Lower lobe of right lung (tissue), 2 donors: ENCODE measurements around the gene SNRPB. TPM values are rescaled to one million over a fixed set of nuclear protein-coding genes. Genes with fewer than 3 reads are reported as not detected.

ENCODE experiments used
- ATAC-seq, 2 donors: fragments of 200-7000 bp; cut with Tn5 transposase; one replicate each; pipeline ENCODE4 v1.9.1; 2020 to 2022; ENCODE audit warnings: mild to moderate bottlenecking in 2 of 2, moderate library complexity in 2 of 2
- DNase-seq: peaks from one replicate; pipeline ENCODE4 v3.0.0-alpha.2; 2020
- H3K27ac ChIP-seq: fragments of 200-600 bp; one replicate; pipeline ENCODE4 v1.8.0; 2022
- H3K27me3 ChIP-seq: fragments of 200-600 bp; one replicate; pipeline ENCODE4 v1.8.0; 2022; ENCODE audit warnings: low read depth
- H3K36me3 ChIP-seq: fragments of 200-600 bp; one replicate; pipeline ENCODE4 v1.8.0; 2022; ENCODE audit warnings: mild to moderate bottlenecking
- H3K4me1 ChIP-seq: fragments of 200-600 bp; one replicate; pipeline ENCODE4 v1.8.0; 2022
- H3K4me3 ChIP-seq: fragments of 200-600 bp; one replicate; pipeline ENCODE4 v1.8.0; 2022; ENCODE audit warnings: mild to moderate bottlenecking
- H3K9me3 ChIP-seq: fragments of 200-600 bp; one replicate; pipeline ENCODE4 v1.8.0; 2022
- CTCF ChIP-seq: fragments of 200-600 bp; IDR thresholded peaks from one replicate; pipeline ENCODE4 v1.8.0; 2022; ENCODE audit warnings: antibody characterized with exemption, mild to moderate bottlenecking
- intact Hi-C: fragments of 100-400 bp; cut with DNase I; formaldehyde crosslinking; loops from one replicate; pipeline ENCODE4 v1.11.0; 2022
- total RNA-seq: library from RNA; stranded (reverse); fragmentation: NEBNext Ultra II Directional; extraction: Animal tissue kit (Norgen Biotek cat#: 25700); gene quantifications from one replicate; pipeline ENCODE4 v1.2.1, GENCODE V29; 2021
- donor health status: DM: no; HTN: yes; CAD: no; lungs with severe emphysema.

Gene SNRPB
- total RNA-seq, 1 donor from 2014 or later: 78.8 TPM

DNA sequence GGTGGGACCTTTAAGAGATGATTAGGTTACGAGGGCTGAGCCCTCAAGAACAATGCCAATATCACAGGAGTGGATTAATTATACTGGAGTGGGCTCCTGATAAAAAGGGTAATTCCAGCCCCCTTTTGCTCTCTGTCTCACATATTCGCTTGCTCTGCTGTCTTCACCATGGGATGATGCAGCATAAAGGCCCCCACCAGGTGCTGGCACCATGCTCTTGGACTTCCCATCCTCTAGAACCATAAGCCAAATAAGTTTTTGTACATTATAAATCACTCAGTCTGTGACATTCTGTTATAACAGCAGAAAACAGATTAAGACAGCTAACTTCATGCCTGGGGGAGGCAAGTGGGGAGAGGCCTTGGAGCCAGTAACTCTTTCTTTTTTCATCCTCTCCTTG lies 9.8 kb upstream of the SNRPB start:
- intact Hi-C loops: no loop called here
- no peaks in the 10 kb centered on the region for H3K9me3 ChIP-seq
- H3K4me3 ChIP-seq: no peak overlapping the region
- TF ChIP-seq CTCF: no peak
- DNase-seq: no peak
- H3K27ac ChIP-seq: no peak overlapping the region
- H3K27me3 ChIP-seq: no peaks in the 10 kb centered on the region
- ATAC-seq: no peak
- H3K36me3 ChIP-seq: peaks cover 42% of the 10 kb centered on the region
- no peaks in the 10 kb centered on the region for H3K4me1 ChIP-seq

DNA sequence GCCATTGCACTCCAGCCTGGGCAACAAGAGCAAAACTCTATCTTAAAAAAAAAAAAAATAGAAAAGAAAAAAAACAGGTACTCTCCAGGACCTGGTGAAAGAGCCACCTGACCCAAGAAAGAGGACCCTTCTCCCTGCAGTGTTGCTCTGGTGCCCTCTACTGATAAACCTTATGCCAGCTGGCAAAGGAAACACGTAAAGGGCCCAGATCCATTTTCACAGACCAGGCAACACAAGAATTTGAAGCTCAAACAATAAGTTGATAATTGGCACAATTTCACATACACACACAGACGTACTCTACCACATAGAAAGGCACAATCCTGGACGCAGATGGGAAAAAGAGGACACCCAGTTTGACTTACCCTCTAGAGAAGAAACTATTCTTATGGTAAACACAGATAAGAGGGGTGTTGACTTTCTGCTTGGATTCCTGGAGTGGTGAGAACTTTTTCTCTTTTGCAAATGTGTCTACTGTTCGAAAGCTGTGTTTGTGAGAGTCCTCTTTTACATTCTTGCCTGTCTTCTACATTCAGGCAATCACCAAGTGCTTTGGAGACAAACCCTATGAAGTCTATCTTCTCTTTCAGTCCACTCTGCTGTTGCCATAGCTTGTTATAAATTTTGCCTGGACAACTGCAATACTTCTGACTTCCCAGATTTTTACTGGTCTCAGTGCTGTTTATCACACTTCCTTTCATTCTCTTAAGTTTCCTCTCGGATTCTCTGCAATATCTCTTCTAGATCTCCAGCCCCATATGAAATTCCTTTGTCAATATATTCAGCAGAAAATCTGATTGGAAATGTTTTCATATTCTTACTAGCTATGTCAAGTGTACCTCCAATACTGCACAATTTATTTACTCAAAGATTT lies 6.4 kb upstream of the SNRPB start:
- intact Hi-C loops: no loop called here
- Histone ChIP-seq H3K36me3 (peaks cover 8% of the 10 kb centered on the region), H3K4me3 (no peak overlapping the region), H3K27ac (peak overlapping the region; percentile 9), H3K9me3 (no peaks in the 10 kb centered on the region), H3K27me3 (no peaks in the 10 kb centered on the region), H3K4me1 (no peaks in the 10 kb centered on the region)
- ATAC-seq: no peak
- peak; percentile 14 for TF ChIP-seq CTCF
- DNase-seq: no peak

DNA sequence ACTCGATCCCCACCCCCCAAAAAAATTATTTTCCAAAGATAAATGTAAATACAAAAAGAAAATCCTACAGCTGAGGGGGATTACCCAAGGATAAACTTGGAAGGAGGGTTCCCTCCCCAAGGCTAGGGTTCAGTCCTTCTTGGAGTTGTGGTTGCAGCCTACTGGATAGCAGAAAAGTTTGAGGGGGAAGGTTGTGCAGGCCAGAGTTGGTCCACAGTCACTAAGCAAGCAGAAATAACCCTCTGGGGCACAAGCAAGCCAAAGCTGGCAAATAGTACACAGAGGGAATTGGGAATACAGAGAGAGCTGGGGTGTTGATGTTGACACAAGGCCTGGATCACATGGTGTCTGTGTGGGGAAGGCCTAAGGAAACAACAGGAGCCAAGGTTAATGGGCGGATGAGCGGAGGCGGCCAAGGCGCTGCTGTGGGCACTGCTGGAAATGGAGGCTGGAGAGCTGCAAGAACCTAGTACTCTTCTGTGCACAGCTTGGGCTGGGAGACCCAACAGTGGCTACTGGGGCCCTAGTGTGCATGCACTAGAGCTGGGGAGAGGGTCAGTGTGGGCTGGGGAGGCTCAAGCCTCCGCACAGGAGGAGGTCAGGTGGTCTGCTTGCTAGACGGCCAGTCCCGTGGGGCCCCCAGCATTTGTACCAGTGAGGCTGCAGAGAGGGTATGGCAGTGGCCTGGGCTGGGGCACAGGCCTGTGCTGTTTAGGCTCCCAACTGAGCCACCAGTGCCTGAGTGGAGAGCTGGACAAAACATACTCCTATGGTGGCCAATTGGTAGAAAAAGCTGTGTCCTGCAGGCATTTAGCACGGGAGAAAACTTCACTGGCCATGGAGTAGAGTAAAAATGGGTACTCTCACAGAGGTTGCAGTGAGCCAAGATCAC lies 5.5 kb upstream of the SNRPB start:
- no peak for DNase-seq
- no peak for ATAC-seq
- TF ChIP-seq CTCF: no peak
- peak overlapping the region; percentile 9 for H3K27ac ChIP-seq
- H3K9me3 ChIP-seq: no peaks in the 10 kb centered on the region
- H3K4me1 ChIP-seq: no peaks in the 10 kb centered on the region
- H3K4me3 ChIP-seq: no peak overlapping the region
- H3K36me3 ChIP-seq: no peaks in the 10 kb centered on the region
- intact Hi-C loops: no loop called here
- no peaks in the 10 kb centered on the region for H3K27me3 ChIP-seq

DNA sequence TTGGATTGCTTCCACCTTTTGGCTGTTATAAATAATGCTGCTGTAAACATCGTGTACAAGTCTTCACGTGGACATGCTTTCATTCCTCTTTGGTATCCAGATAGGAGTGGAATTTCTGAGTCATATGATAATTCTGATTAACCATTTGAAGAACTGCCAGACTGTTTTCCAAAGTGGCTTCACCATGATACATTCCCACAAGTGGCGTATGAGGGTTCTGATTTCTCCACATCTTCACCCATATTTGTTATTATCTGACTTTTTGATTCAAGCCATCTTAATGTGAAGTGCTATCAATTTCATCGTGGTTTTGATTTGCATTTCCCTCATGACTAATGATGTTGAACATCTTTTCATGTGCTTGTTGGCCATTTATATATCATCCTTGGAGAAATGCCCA lies 2.9 kb upstream of the SNRPB start:
- no peaks in the 10 kb centered on the region for H3K36me3 ChIP-seq
- H3K27me3 ChIP-seq: no peaks in the 10 kb centered on the region
- DNase-seq (no peak), ATAC-seq (no peak)
- no peak overlapping the region for H3K27ac ChIP-seq
- H3K9me3 ChIP-seq: no peaks in the 10 kb centered on the region
- H3K4me3 ChIP-seq: no peak overlapping the region
- peaks cover 13% of the 10 kb centered on the region for H3K4me1 ChIP-seq
- TF ChIP-seq CTCF: no peak
- intact Hi-C loops: no loop called here

DNA sequence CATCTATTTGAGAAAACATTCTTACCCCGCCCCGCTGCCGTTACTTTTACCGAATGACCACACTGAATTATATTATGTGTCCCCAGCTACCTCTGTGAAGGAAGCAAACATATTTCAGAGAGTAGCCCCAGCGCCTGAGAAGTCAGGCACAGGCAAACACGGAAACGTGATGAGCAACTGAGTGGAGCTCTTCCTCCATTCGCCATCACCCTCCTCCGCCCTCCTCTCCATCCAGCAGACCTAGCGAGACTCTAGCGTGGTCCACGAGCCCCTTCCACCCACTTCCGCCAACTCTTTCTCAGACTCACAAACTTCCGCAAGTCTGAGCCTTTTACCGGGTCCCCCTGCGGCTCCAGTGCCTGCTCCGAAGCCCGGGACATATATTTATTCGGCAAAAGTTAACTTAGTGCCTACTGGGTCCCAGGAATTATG lies 582 bp downstream of the SNRPB start:
- Histone ChIP-seq H3K36me3 (peaks cover 34% of the 10 kb centered on the region), H3K27ac (peak overlapping the region; percentile 89), H3K9me3 (no peaks in the 10 kb centered on the region), H3K27me3 (no peaks in the 10 kb centered on the region), H3K4me3 (peak overlapping the region; percentile 78), H3K4me1 (peaks cover 23% of the 10 kb centered on the region)
- no peak for TF ChIP-seq CTCF
- DNase-seq (no peak), ATAC-seq (peak; percentile 60 to 76)
- intact Hi-C loops: no loop called here
